ENCODE results near the gene EXOSC5.

EXOSC5 gene

GRCh38 chr19:41339936-41340335 lies 57.2 kb downstream of the EXOSC5 start:
- H3K4me3 Mint-ChIP-seq = no peak overlapping the region
- peaks cover 37% of the 10 kb centered on the region for H3K36me3 Mint-ChIP-seq (ENCODE audit: low read depth)
- H3K9me3 Mint-ChIP-seq = no peaks in the 10 kb centered on the region
- no peaks in the 10 kb centered on the region for H3K27me3 Mint-ChIP-seq (ENCODE audit: low read depth)
- peaks cover 30% of the 10 kb centered on the region for H3K4me1 Mint-ChIP-seq (ENCODE audit: low read depth)
- H3K27ac Mint-ChIP-seq = no peak overlapping the region

All from T-helper 1 cell treated with Interleukin-12 subunit alpha and Interleukin-12 subunit beta and Interleukin-4 antibody, amounts not matched to agents 30 μg/mL and 1 μg/mL, for 36 hours (primary cell).